Activated T-helper 9 cell treated with anti-CD3 and anti-CD28 coated beads, Interleukin-2, amount 50 U/mL, for 16 hours (primary cell): ENCODE results near the gene MAP4.
"Not testable (repeated sequence)": the region's sequence is repeated elsewhere in the genome, so short reads cannot be mapped to it uniquely, and the experiment has no call there.

Experiments used
- DNase-seq: peaks from one replicate; pipeline ENCODE4 v3.0.0-alpha.2; 2020; ENCODE audit warnings: low read depth

MAP4 gene

DNA sequence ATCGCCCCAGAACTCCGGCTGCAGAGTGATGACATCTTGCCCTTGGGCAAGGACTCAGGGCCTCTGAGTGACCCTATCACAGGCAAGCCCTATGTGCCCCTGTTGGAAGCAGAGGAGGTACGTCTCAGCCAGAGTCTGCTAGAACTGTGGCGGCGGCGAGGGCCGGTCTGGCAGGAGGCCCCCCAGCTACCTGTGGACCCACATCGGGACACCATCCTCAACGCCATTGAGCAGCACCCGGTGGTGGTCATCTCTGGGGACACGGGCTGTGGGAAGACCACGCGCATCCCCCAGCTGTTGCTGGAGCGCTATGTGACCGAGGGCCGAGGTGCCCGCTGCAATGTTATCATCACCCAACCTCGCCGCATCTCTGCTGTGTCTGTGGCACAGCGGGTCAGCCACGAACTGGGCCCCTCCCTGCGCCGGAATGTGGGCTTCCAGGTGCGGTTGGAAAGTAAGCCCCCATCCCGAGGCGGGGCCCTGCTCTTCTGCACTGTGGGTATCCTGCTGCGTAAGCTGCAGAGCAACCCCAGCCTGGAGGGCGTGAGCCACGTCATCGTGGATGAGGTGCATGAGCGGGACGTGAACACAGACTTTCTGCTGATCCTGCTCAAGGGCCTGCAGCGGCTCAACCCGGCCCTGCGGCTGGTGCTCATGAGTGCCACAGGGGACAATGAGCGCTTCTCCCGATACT is 169.9 kb downstream of the MAP4 start:
- DNase-seq: no peak

DNA sequence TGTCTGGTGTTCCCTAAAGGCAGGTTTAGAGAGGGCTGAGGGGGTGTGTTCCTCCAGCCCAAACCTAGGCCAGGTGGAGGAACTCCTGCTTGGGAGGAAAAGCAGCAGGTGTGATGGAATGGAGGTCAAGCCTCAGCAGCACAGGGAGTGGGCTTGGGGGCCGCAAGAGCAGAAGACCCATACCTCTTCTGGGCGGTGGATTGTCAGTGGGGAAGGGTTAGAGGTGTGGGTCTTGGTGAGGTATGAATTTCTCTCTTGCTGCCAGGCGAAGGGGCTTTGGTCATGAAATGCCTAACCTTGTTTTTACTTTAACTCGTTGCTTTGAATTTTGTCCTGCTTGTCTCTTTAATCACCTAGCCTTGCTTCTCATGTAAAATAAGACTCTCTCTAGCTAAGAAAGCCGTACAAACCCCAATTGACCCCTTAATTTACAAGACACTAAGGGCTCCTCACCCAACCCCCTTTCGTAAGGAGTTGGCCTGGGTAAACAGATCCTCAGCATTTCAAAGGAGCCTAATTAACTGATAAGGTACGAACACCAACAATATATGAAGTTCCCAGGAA is 174.3 kb downstream of the MAP4 start:
- no peak for DNase-seq

DNA sequence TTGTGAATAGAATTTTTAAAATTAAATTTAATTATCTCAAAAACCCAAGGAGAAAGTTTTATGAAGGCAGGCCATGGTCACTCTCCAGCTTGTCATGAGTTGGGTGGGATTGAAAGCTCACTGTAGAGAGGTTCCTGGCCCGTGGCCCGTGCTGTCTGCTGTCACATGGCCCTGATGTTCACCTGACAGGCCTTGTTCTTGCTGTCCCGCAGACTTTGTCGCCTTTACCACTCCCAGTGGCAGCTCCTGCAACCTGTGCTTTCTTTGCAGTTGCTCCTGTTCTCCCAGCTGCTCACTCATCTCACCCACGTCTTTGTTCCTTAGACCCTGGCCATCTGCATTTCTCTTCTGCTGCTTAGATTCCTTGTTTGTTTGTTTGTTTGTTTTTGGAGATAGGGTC is 177.7 kb downstream of the MAP4 start:
- DNase-seq: no peak

- DNase-seq: no peak
These were observed 179.2 kb downstream of the MAP4 start for GRCh38 chr3:47836986-47837385.

DNA sequence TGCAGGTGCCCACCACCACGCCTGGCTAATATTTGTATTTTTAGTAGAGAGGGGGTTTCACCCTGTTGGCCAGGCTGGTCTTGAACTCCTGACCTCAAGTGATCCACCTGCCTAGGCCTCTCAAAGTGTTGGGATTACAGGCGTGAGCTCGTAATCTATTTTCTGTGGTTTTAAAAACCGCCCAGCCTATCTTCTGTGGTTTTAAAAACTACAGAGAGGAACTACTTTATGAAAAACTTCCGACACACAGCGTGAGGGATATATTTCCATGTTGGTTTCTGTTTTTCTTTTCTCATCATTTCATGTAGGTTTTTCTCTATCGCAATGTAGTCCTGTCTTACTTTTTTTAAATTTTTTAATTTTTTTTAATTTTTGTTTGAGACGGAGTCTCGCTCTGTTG is 186.7 kb downstream of the MAP4 start:
- not testable (repeated sequence) for DNase-seq

- DNase-seq: no peak
These were observed 190.6 kb downstream of the MAP4 start for GRCh38 chr3:47825590-47825989.

- peak; percentile 74 for DNase-seq
These were observed 191.4 kb downstream of the MAP4 start for GRCh38 chr3:47824541-47825473.

DNA sequence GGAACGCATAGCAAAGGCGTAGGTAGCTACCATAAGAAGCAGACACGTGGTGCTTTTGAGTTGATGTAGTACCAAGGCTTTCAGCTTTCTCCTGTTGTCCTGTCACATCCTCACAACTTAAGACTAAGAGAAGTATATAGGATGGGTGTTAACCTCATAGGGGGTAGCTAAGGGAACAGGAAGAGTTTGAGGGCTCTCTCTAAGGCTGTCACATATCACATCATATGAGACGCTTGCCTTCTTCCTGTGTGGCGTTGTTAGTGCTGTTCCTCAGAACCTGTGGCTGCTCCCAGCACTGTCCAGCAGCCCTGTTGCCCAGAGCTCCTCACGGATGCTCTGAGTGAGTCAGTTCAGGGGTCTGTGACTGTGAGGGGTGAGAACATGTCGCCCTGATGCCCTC is 198.6 kb downstream of the MAP4 start:
- no peak for DNase-seq

GRCh38 chr3:47813551-47814177 is 202.6 kb downstream of the MAP4 start:
- no peak for DNase-seq

DNA sequence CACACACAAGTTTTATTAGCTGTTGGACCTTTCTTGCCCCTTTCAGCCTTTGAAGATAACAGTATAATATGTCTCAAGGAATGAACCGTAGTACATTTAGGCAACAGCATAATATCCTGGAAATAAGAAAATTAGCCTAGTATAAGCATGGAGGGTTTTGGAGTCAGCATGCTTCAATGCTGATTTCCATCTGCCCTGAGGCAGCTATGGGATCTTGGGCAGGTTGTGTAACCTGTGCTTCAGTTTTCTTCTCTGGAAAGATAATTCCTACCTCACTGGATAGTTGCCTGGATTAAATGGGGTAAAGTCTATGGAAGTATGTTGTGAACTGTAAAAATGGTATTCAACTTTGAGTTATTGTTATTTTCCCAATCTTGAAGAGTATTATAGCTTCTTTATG is 211.6 kb downstream of the MAP4 start:
- DNase-seq: no peak

DNA sequence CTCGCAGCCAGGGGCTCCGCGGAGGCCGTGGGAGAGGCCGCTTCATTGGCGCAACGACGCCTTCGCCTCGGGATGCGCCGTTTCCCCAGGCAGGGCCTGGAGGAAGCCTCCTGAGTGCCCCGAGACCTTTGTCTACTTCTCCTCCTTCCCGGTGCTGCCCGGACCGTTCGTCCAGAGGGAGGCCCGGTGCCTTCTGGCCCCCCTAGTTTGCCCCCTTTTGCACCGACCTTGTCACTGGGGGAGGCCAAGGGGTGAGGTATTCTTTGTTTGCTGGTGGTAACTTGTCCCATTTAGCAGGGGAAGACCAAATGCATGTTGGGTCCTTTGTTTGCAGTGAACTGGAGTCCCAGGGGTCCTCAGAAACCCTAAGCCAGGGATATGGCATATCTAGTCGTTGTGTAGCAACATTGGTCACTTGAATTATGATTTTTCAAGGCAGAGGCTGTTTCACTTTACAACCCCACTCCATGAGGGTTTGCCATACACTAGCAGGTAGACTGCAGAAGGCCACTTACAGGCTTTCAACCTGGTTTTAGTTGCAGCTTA is 212.7 kb downstream of the MAP4 start:
- DNase-seq: no peak

DNA sequence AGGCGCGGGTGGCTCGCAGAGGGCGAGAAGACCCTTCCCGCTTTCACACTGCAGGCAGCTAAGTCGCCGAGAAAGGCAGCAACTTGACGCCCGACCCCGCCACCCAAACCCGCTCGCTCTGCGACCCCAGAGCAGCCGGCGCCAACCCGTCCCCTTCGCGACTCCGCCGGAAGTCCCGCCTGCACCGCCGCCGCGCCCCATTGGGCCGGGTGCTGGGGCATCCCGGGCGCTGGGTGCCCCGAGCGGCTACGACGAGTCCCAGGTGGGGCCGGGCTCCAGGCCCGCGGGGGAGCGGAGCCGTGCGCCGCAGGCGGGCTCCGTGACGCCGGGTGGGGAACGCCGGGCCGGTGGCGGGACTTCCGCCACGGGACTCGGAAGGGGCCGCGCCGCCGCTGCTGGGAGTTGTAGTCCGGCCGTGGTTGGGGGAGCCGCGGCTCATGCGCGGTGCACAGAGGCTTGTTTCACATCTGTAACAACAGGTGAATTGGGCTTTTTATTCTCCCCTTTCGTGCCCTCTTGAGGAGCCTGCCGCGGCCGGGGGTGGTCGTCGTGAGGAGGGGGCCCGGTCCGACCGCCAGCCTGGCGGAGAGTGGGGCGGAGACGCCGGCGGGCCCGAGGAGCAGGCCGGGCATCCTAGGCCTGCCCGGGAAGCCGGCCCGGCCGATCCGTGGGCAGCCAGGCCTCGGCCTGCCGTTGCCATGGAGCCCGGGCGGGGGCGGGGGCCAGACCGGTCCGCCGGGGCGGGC is 213.3 kb downstream of the MAP4 start, which contains the start of gene DHX30:
TSS of gene DHX30 (plus strand) at position 405 of the 746 bp plus-strand sequence. CDS start 7,546 bp downstream, outside the sequence.
- DNase-seq: peak; percentile 80
